ENCODE results near the gene PMAIP1. TPM values are rescaled to one million over a fixed set of nuclear protein-coding genes. Genes with fewer than 3 reads are reported as not detected.

The PMAIP1 gene
- total RNA-seq, 3 donors from 2014 or later (not counting 1 experiment from before 2014, with no cell fraction given): 211 to 514 (median 264) TPM

GRCh38 chr18:59912007-59912550 lies 12.3 kb downstream of the PMAIP1 start:
- H3K4me3 Mint-ChIP-seq: no peak overlapping the region
- H3K9me3 ChIP-seq (ENCODE audit: control insufficient read depth, insufficient read depth, low read length): no peaks in the 10 kb centered on the region
- no peaks in the 10 kb centered on the region for H3K36me3 Mint-ChIP-seq
- H3K4me3 ChIP-seq (ENCODE audit: low read length): no peak overlapping the region
- no peak for TF ChIP-seq CTCF (IDR thresholded peaks at IDR 0.05)
- H3K4me1 Mint-ChIP-seq: peaks cover 4 to 26% of the 10 kb centered on the region in 2 donors
- intact Hi-C loops (cut with micrococcal nuclease): no loop called here
- WGBS (ENCODE audit: insufficient coverage): 88% methylated on average over 1 of the region's 2 CpGs
- H3K36me3 ChIP-seq (ENCODE audit: control insufficient read depth, insufficient read depth, low read length): no peaks in the 10 kb centered on the region
- H3K27ac Mint-ChIP-seq: no peak overlapping the region
- H3K27me3 ChIP-seq (ENCODE audit: control insufficient read depth, insufficient read depth, low read length): no peaks in the 10 kb centered on the region
- ATAC-seq: no peak
- DNase-seq: no peak
- peaks cover 0 to 6% of the 10 kb centered on the region in 2 donors for H3K27me3 Mint-ChIP-seq (ENCODE audit: low read depth in 2 of 2)
- H3K27ac ChIP-seq (ENCODE audit: low read length): no peak overlapping the region
- H3K9me3 Mint-ChIP-seq: no peaks in the 10 kb centered on the region
- no peaks in the 10 kb centered on the region for H3K4me1 ChIP-seq (ENCODE audit: control insufficient read depth, insufficient read depth, low read length)

GRCh38 chr18:59915606-59916005 lies 15.8 kb downstream of the PMAIP1 start:
- Mint-ChIP-seq H3K4me1 (peaks cover 9 to 35% of the 10 kb centered on the region in 2 donors), H3K36me3 (no peaks in the 10 kb centered on the region), H3K27me3 (ENCODE audit: low read depth in 2 of 2) (peaks cover 0 to 6% of the 10 kb centered on the region in 2 donors), H3K27ac (no peak overlapping the region), H3K9me3 (no peaks in the 10 kb centered on the region), H3K4me3 (no peak overlapping the region)
- TF ChIP-seq CTCF (IDR thresholded peaks at IDR 0.05): no peak
- WGBS (ENCODE audit: insufficient coverage): 87% methylated on average over 6 of the region's 6 CpGs
- Histone ChIP-seq H3K36me3 (ENCODE audit: control insufficient read depth, insufficient read depth, low read length) (no peaks in the 10 kb centered on the region), H3K4me1 (ENCODE audit: control insufficient read depth, insufficient read depth, low read length) (peaks cover 9% of the 10 kb centered on the region), H3K27me3 (ENCODE audit: control insufficient read depth, insufficient read depth, low read length) (no peaks in the 10 kb centered on the region), H3K9me3 (ENCODE audit: control insufficient read depth, insufficient read depth, low read length) (no peaks in the 10 kb centered on the region), H3K4me3 (ENCODE audit: low read length) (no peak overlapping the region), H3K27ac (ENCODE audit: low read length) (no peak overlapping the region)
- ATAC-seq (no peak), DNase-seq (no peak)
- intact Hi-C loops (cut with micrococcal nuclease): loop anchor here (5.0 kb wide), 2 partner anchors 33 to 78 kb away; no protein-coding TSS in a partner anchor

GRCh38 chr18:59916746-59917145 lies 16.9 kb downstream of the PMAIP1 start:
- H3K4me3 ChIP-seq (ENCODE audit: low read length): no peak overlapping the region
- H3K36me3 ChIP-seq (ENCODE audit: control insufficient read depth, insufficient read depth, low read length): no peaks in the 10 kb centered on the region
- 92% methylated on average over 3 of the region's 3 CpGs for WGBS (ENCODE audit: insufficient coverage)
- peaks cover 14% of the 10 kb centered on the region for H3K4me1 ChIP-seq (ENCODE audit: control insufficient read depth, insufficient read depth, low read length)
- ATAC-seq (no peak), DNase-seq (no peak)
- intact Hi-C loops (cut with micrococcal nuclease): loop anchor here (5.0 kb wide), 2 partner anchors 34 to 79 kb away; no protein-coding TSS in a partner anchor
- peaks cover 16 to 43% of the 10 kb centered on the region in 2 donors for H3K4me1 Mint-ChIP-seq
- no peaks in the 10 kb centered on the region for H3K9me3 ChIP-seq (ENCODE audit: control insufficient read depth, insufficient read depth, low read length)
- TF ChIP-seq CTCF (IDR thresholded peaks at IDR 0.05): no peak
- no peak overlapping the region for H3K4me3 Mint-ChIP-seq
- no peak overlapping the region for H3K27ac Mint-ChIP-seq
- H3K27me3 Mint-ChIP-seq (ENCODE audit: low read depth in 2 of 2): peaks cover 0 to 6% of the 10 kb centered on the region in 2 donors
- no peaks in the 10 kb centered on the region for H3K27me3 ChIP-seq (ENCODE audit: control insufficient read depth, insufficient read depth, low read length)
- no peaks in the 10 kb centered on the region for H3K9me3 Mint-ChIP-seq
- H3K27ac ChIP-seq (ENCODE audit: low read length): no peak overlapping the region
- H3K36me3 Mint-ChIP-seq: no peaks in the 10 kb centered on the region

GRCh38 chr18:59917422-59917821 lies 17.6 kb downstream of the PMAIP1 start:
- DNase-seq (no peak), ATAC-seq (peak in 1 of 3 donors; percentile 34)
- Mint-ChIP-seq H3K27ac (no peak overlapping the region), H3K9me3 (no peaks in the 10 kb centered on the region), H3K27me3 (ENCODE audit: low read depth in 2 of 2) (peaks cover 0 to 6% of the 10 kb centered on the region in 2 donors), H3K4me1 (peaks cover 18 to 47% of the 10 kb centered on the region in 2 donors), H3K4me3 (no peak overlapping the region), H3K36me3 (no peaks in the 10 kb centered on the region)
- Histone ChIP-seq H3K4me3 (ENCODE audit: low read length) (no peak overlapping the region), H3K36me3 (ENCODE audit: control insufficient read depth, insufficient read depth, low read length) (no peaks in the 10 kb centered on the region), H3K27ac (ENCODE audit: low read length) (no peak overlapping the region), H3K4me1 (ENCODE audit: control insufficient read depth, insufficient read depth, low read length) (peaks cover 17% of the 10 kb centered on the region), H3K27me3 (ENCODE audit: control insufficient read depth, insufficient read depth, low read length) (no peaks in the 10 kb centered on the region), H3K9me3 (ENCODE audit: control insufficient read depth, insufficient read depth, low read length) (no peaks in the 10 kb centered on the region)
- WGBS (ENCODE audit: insufficient coverage): 43% methylated on average over 5 of the region's 5 CpGs
- no peak for TF ChIP-seq CTCF (IDR thresholded peaks at IDR 0.05)
- intact Hi-C loops (cut with micrococcal nuclease): loop anchor here (5.0 kb wide), 2 partner anchors 35 to 80 kb away; no protein-coding TSS in a partner anchor
